Subcutaneous abdominal adipose tissue (tissue), 5 donors: ENCODE data around the gene ZNF20.
"Not testable (repeated sequence)": the region's sequence is repeated elsewhere in the genome, so short reads cannot be mapped to it uniquely, and the experiment has no call there.

Source experiments
- H3K27ac ChIP-seq: one replicate; pipeline ENCODE4 v1.7.0; 2013; ENCODE audit warnings: low read depth, mild to moderate bottlenecking, inconsistent platforms, low read length, moderate library complexity
- H3K27me3 ChIP-seq, 5 donors: one replicate each; pipeline ENCODE4 v1.7.0; 2013; ENCODE audit warnings: low read length in 5 of 5, inconsistent platforms in 1 of 5; ENCODE audit not compliant: control insufficient read depth in 5 of 5, insufficient read depth in 4 of 5
- H3K36me3 ChIP-seq, 5 donors: one replicate each; pipeline ENCODE4 v1.7.0; 2013; ENCODE audit warnings: low read length in 5 of 5; ENCODE audit not compliant: control insufficient read depth in 5 of 5, insufficient read depth in 5 of 5
- H3K4me1 ChIP-seq, 5 donors: one replicate each; pipeline ENCODE4 v1.7.0; 2013; ENCODE audit warnings: low read length in 5 of 5, mild to moderate bottlenecking in 3 of 5, moderate library complexity in 1 of 5; ENCODE audit not compliant: control insufficient read depth in 5 of 5, insufficient read depth in 5 of 5
- H3K4me3 ChIP-seq, 5 donors: one replicate each; pipeline ENCODE4 v1.7.0; 2013; ENCODE audit warnings: low read length in 5 of 5, low read depth in 1 of 5
- H3K9ac ChIP-seq, 5 donors: one replicate each; pipeline ENCODE4 v1.7.0; 2013; ENCODE audit warnings: low read length in 5 of 5, mild to moderate bottlenecking in 4 of 5, moderate library complexity in 3 of 5
- H3K9me3 ChIP-seq, 5 donors: one replicate each; pipeline ENCODE4 v1.7.0; 2013; ENCODE audit warnings: low read length in 5 of 5; ENCODE audit not compliant: control insufficient read depth in 5 of 5
- donor health status: healthy.
- donor health status: healthy.
- donor health status: healthy.
- donor health status: healthy.
- donor health status: healthy.

Gene ZNF20

DNA sequence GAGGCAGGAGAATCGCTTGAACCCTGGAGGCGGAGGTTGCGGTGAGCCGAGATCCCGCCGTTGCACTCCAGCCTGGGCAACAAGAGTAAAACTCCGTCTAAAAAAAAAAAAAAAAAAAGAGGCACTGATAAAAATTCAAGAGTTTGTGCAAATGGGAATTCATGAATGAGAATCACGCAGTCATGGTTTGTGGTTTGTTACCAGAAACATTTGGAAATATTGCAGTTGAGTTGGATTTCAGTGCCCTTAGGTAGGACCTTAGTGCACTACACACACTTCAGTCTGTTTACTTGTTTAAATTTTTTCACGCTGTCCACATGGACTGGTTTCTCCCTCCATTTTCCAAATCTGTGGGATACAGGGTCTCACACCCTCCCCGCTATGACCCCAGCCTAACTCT, 47.2 kb downstream of the ZNF20 start:
- peak overlapping the region in 2 of 5 donors; percentile 78 to 86 for H3K9ac ChIP-seq
- peak overlapping the region; percentile 33 to 85 (median 73) for H3K4me3 ChIP-seq
- H3K27me3 ChIP-seq, result no peaks in the 10 kb centered on the region
- no peaks in the 10 kb centered on the region for H3K9me3 ChIP-seq
- no peak overlapping the region for H3K27ac ChIP-seq
- H3K36me3 ChIP-seq, result peaks cover 0 to under 1% (median 0%) of the 10 kb centered on the region in 5 donors
- H3K4me1 ChIP-seq, result peaks cover 3 to 17% (median 9%) of the 10 kb centered on the region in 5 donors

- Histone ChIP-seq H3K4me1 (peaks cover 3 to 17% (median 9%) of the 10 kb centered on the region in 5 donors), H3K4me3 (peak overlapping the region; percentile 73 to 87 (median 82)), H3K9ac (peak overlapping the region in 4 of 5 donors; percentile 53 to 86 (median 78)), H3K36me3 (no peaks in the 10 kb centered on the region), H3K27ac (peak overlapping the region; percentile 70), H3K9me3 (no peaks in the 10 kb centered on the region), H3K27me3 (no peaks in the 10 kb centered on the region)
Observed at GRCh38 chr19:12092065-12092867, 47.9 kb downstream of the ZNF20 start.

- peaks cover 3 to 17% (median 9%) of the 10 kb centered on the region in 5 donors for H3K4me1 ChIP-seq
- no peak overlapping the region for H3K9ac ChIP-seq
- H3K27me3 ChIP-seq, result no peaks in the 10 kb centered on the region
- no peaks in the 10 kb centered on the region for H3K9me3 ChIP-seq
- no peak overlapping the region for H3K4me3 ChIP-seq
- no peak overlapping the region for H3K27ac ChIP-seq
- H3K36me3 ChIP-seq, result no peaks in the 10 kb centered on the region
Observed at GRCh38 chr19:12090807-12091206, 49.3 kb downstream of the ZNF20 start.

- no peak overlapping the region for H3K9ac ChIP-seq
- no peak overlapping the region for H3K4me3 ChIP-seq
- peaks cover 7 to 28% (median 24%) of the 10 kb centered on the region in 5 donors for H3K9me3 ChIP-seq
Observed at GRCh38 chr19:12085074-12085818, 54.9 kb downstream of the ZNF20 start.

DNA sequence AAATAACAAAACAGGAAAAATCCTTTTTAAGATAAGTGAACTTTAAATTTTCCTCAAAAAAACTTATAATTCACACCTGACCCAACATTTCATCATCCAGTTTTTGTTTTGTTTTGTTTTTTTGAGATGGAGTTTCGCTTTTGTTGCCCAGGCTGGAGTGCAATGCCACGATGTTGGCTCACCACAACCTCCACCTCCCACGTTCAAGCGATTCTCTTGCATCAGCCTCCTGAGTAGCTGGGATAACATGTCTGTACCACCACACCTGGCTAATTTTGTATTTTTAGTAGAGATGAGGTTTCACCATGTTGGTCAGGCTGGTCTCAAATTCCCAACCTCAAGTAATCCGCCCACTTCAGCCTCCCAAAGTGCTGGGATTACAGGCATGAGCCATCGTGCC, 56.8 kb downstream of the ZNF20 start:
- not testable (repeated sequence) for H3K27ac ChIP-seq, H3K9ac ChIP-seq, H3K4me1 ChIP-seq, H3K27me3 ChIP-seq
- Histone ChIP-seq H3K36me3 (peaks cover 0 to 11% (median 3%) of the 10 kb centered on the region in 5 donors), H3K4me3 (peak overlapping the region in 1 of 5 donors; percentile 16), H3K9me3 (peaks cover 15 to 47% (median 41%) of the 10 kb centered on the region in 5 donors)

More at GRCh38 chr19:12085074-12085818, 54.9 kb downstream of the ZNF20 start:
- no peaks in the 10 kb centered on the region for H3K4me1 ChIP-seq
- peaks cover 0 to 3% (median 0%) of the 10 kb centered on the region in 5 donors for H3K36me3 ChIP-seq
- no peak overlapping the region for H3K27ac ChIP-seq
- H3K27me3 ChIP-seq, result no peaks in the 10 kb centered on the region
